SU-DHL-6 (cell line): ENCODE results near the gene SUGCT.

Experiments
- H2AFZ ChIP-seq: fragments of 200-600 bp; sonication (generic); 2 replicates; pipeline ENCODE4 v1.6.1; 2014; ENCODE audit warnings: low read depth, mild to moderate bottlenecking, moderate library complexity, mixed read lengths, antibody characterized with exemption, low read length; ENCODE audit not compliant: severe bottlenecking
- H3F3A ChIP-seq: fragments of 200-600 bp; shearing (Covaris generic); 2 replicates; pipeline ENCODE4 v1.6.0; 2016; ENCODE audit warnings: antibody characterized with exemption, mild to moderate bottlenecking; ENCODE audit not compliant: insufficient read depth
- H3K27ac ChIP-seq: fragments of 200-600 bp; sonication (generic); 2 replicates; pipeline ENCODE4 v1.5.1; 2016; ENCODE audit warnings: low read depth, mild to moderate bottlenecking, low read length, moderate library complexity, mixed read lengths
- H3K27me3 ChIP-seq: fragments of 200-600 bp; sonication (generic), shearing (Covaris generic); 2 replicates; pipeline ENCODE4 v1.6.0; 2014; ENCODE audit warnings: mild to moderate bottlenecking, low read length
- H3K36me3 ChIP-seq: fragments of 200-600 bp; sonication (generic); 2 replicates; pipeline ENCODE4 v1.6.1; 2014; ENCODE audit warnings: mild to moderate bottlenecking, low read length, mixed read lengths
- H3K4me2 ChIP-seq: fragments of 300-600, 200-600 bp; shearing (Covaris generic), sonication (generic); 2 replicates; pipeline ENCODE4 v1.6.0; 2014; ENCODE audit warnings: low read length, low read depth, mild to moderate bottlenecking; ENCODE audit not compliant: poor library complexity, severe bottlenecking
- H3K4me3 ChIP-seq: fragments of 200-600 bp; sonication (generic); 2 replicates; pipeline ENCODE4 v1.5.1; 2014; ENCODE audit warnings: antibody characterized with exemption, low read length, mild to moderate bottlenecking, mixed read lengths; ENCODE audit not compliant: insufficient read depth, poor library complexity, severe bottlenecking
- H3K79me2 ChIP-seq: fragments of 200-600 bp; sonication (generic); 2 replicates; pipeline ENCODE4 v1.6.1; 2014; ENCODE audit warnings: mild to moderate bottlenecking, low read length, moderate library complexity; ENCODE audit not compliant: insufficient read depth
- H3K9ac ChIP-seq: fragments of 200-600 bp; sonication (generic); 2 replicates; pipeline ENCODE4 v1.7.0; 2014; ENCODE audit warnings: mild to moderate bottlenecking, low read length
- H3K9me2 ChIP-seq: fragments of 200-600 bp; sonication (generic); replicated peaks from 2 replicates; pipeline ENCODE4 v1.6.1; 2014; ENCODE audit warnings: low read length; ENCODE audit not compliant: insufficient read depth
- H3K9me3 ChIP-seq: fragments of 200-600 bp; sonication (generic); 2 replicates; pipeline ENCODE4 v1.6.1; 2014; ENCODE audit warnings: low read length, mixed read lengths; ENCODE audit not compliant: insufficient read depth
- H4K20me1 ChIP-seq: fragments of 200-600 bp; sonication (generic); 2 replicates; pipeline ENCODE4 v1.6.1; 2014; ENCODE audit warnings: low read depth, mild to moderate bottlenecking, antibody characterized with exemption, low read length, moderate library complexity, mixed read lengths
- CTCF ChIP-seq: fragments of 200-600 bp; sonication (generic); IDR thresholded peaks from one replicate; pipeline ENCODE4 v1.5.1; 2017; ENCODE audit warnings: antibody characterized with exemption, mild to moderate bottlenecking, low read length, moderate library complexity; ENCODE audit not compliant: insufficient read depth, poor library complexity, severe bottlenecking
- EZH2phosphoT487 ChIP-seq: fragments of 200-600 bp; sonication (generic), shearing (Covaris generic); conservative IDR thresholded peaks from 2 replicates; pipeline ENCODE4 v1.6.1; 2018; ENCODE audit warnings: mild to moderate bottlenecking, antibody characterized with exemption, low read length, moderate library complexity, mixed read lengths

Gene SUGCT

GRCh38 chr7:40866601-40867000 lies 731.8 kb downstream of the SUGCT start:
- no peaks in the 10 kb centered on the region; the same call in 1 of the 2 replicates for H3F3A ChIP-seq
- H3K9me3 ChIP-seq = peaks cover 5% of the 10 kb centered on the region; the same call in 1 of the 2 replicates
- H4K20me1 ChIP-seq = no peaks in the 10 kb centered on the region
- H3K9me2 ChIP-seq = no peaks in the 10 kb centered on the region
- H2AFZ ChIP-seq = no peak overlapping the region
- H3K27me3 ChIP-seq = no peaks in the 10 kb centered on the region
- no peak overlapping the region for H3K4me2 ChIP-seq
- TF ChIP-seq EZH2phosphoT487 (no peak), CTCF (no peak)
- no peak overlapping the region for H3K9ac ChIP-seq
- H3K36me3 ChIP-seq = no peaks in the 10 kb centered on the region; the same call in 1 of the 2 replicates
- no peaks in the 10 kb centered on the region for H3K79me2 ChIP-seq
- no peak overlapping the region for H3K4me3 ChIP-seq
- H3K27ac ChIP-seq = no peak overlapping the region

GRCh38 chr7:40870108-40870507 lies 735.3 kb downstream of the SUGCT start:
- Histone ChIP-seq H4K20me1 (no peaks in the 10 kb centered on the region), H3K36me3 (no peaks in the 10 kb centered on the region; the same call in 1 of the 2 replicates), H3K27me3 (no peaks in the 10 kb centered on the region), H3K27ac (no peak overlapping the region), H3K9me3 (peaks cover 5% of the 10 kb centered on the region; the same call in 1 of the 2 replicates), H3F3A (no peaks in the 10 kb centered on the region; the same call in 1 of the 2 replicates), H3K79me2 (no peaks in the 10 kb centered on the region), H3K9me2 (no peaks in the 10 kb centered on the region), H3K4me3 (no peak overlapping the region), H3K4me2 (no peak overlapping the region), H3K9ac (no peak overlapping the region), H2AFZ (no peak overlapping the region)
- TF ChIP-seq EZH2phosphoT487 (no peak), CTCF (no peak)

- TF ChIP-seq EZH2phosphoT487 (no peak), CTCF (no peak)
- H3K9me2 ChIP-seq = no peaks in the 10 kb centered on the region
- H3K9me3 ChIP-seq = peaks cover 5% of the 10 kb centered on the region; the same call in 1 of the 2 replicates
- no peak overlapping the region for H3K9ac ChIP-seq
- no peaks in the 10 kb centered on the region for H3K27me3 ChIP-seq
- H3K27ac ChIP-seq = no peak overlapping the region
- H2AFZ ChIP-seq = no peak overlapping the region
- no peaks in the 10 kb centered on the region for H4K20me1 ChIP-seq
- no peak overlapping the region for H3K4me3 ChIP-seq
- no peak overlapping the region for H3K4me2 ChIP-seq
- H3K79me2 ChIP-seq = no peaks in the 10 kb centered on the region
- H3K36me3 ChIP-seq = no peaks in the 10 kb centered on the region; the same call in 1 of the 2 replicates
- H3F3A ChIP-seq = no peaks in the 10 kb centered on the region
These were observed 738.4 kb downstream of the SUGCT start for GRCh38 chr7:40873248-40873647.
